A673 (cell line): ENCODE results near the gene ZNF264. TPM values are rescaled to one million over a fixed set of nuclear protein-coding genes. Genes with fewer than 3 reads are reported as not detected.
"Not testable (repeated sequence)": the region's sequence is repeated elsewhere in the genome, so short reads cannot be mapped to it uniquely, and the experiment has no call there.

Experiments
- BruUV-seq: library from RNA; stranded (reverse); fragments of 400-500 nt; replicated peaks from 2 replicates; lab custom pipeline; 2021; lab: Mats Ljungman, UMichigan
- CTCF ChIA-PET: fragments of 300-600 bp; sonication (Branson Sonifier 250); formaldehyde crosslinking; loops from one replicate; lab custom pipeline; 2022; ENCODE audit warnings: antibody characterized with exemption; lab: Charles Lee
- POLR2A ChIA-PET: fragments of 300-600 bp; sonication (Branson Sonifier 250); formaldehyde crosslinking; loops from one replicate; lab custom pipeline; 2022; ENCODE audit warnings: antibody characterized with exemption; ENCODE audit not compliant: low non-redundant PET; lab: Charles Lee
- DNase-seq: peaks from one replicate; pipeline ENCODE4 v3.0.0-alpha.2; 2015; ENCODE audit warnings: low spot score
- H3K27ac ChIP-seq: fragments of 200-600 bp; sonication (generic); 2 replicates; pipeline ENCODE4 v1.5.1; 2016; ENCODE audit warnings: mixed run types, low read depth, mild to moderate bottlenecking, mixed read lengths, antibody characterized with exemption, low read length; ENCODE audit not compliant: poor library complexity, severe bottlenecking
- H3K27me3 ChIP-seq: fragments of 200-600 bp; sonication (generic); replicated peaks from 2 replicates; pipeline ENCODE4 v1.6.1; 2017; ENCODE audit warnings: mixed run types, low read depth, mild to moderate bottlenecking, mixed read lengths, antibody characterized with exemption, low read length; ENCODE audit not compliant: insufficient read depth, poor library complexity
- H3K36me3 ChIP-seq: fragments of 200-600 bp; sonication (generic); 2 replicates; pipeline ENCODE4 v1.6.1; 2016; ENCODE audit warnings: mixed run types, mild to moderate bottlenecking, mixed read lengths, antibody characterized with exemption, low read length; ENCODE audit not compliant: insufficient read depth, poor library complexity, severe bottlenecking
- H3K4me1 ChIP-seq: fragments of 200-600 bp; sonication (generic); 2 replicates; pipeline ENCODE4 v1.6.1; 2017; ENCODE audit warnings: mixed run types, mild to moderate bottlenecking, mixed read lengths, antibody characterized with exemption, low read length; ENCODE audit not compliant: insufficient read depth, poor library complexity, severe bottlenecking
- H3K4me3 ChIP-seq: fragments of 200-600 bp; sonication (generic); 2 replicates; pipeline ENCODE4 v1.5.1; 2016; ENCODE audit warnings: low read depth, mixed run types, mild to moderate bottlenecking, mixed read lengths, low read length; ENCODE audit not compliant: poor library complexity, severe bottlenecking
- H3K9me3 ChIP-seq: fragments of 200-600 bp; sonication (generic); 2 replicates; pipeline ENCODE4 v1.6.1; 2016; ENCODE audit warnings: mixed run types, low read depth, mild to moderate bottlenecking, mixed read lengths, antibody characterized with exemption, low read length; ENCODE audit not compliant: poor library complexity, severe bottlenecking
- EZH2 ChIP-seq: fragments of 200-600 bp; sonication (generic); IDR thresholded peaks from 2 replicates; pipeline ENCODE4 v1.6.1; 2017; ENCODE audit warnings: borderline replicate concordance, low read depth, mild to moderate bottlenecking, mixed read lengths, antibody characterized with exemption, low read length; ENCODE audit not compliant: poor library complexity, severe bottlenecking
- intact Hi-C: fragments of 100-400 bp; cut with micrococcal nuclease; formaldehyde crosslinking; loops from one replicate; pipeline ENCODE4 v1.10.0; 2022; ENCODE audit not compliant: unreplicated experiment
- total RNA-seq: library from RNA; stranded (reverse); gene quantifications from 2 replicates; pipeline ENCODE4 v1.2.3, GENCODE V29; 2021
- TF ChIP-seq, protein P1 (sequence below): fragments of 300-800, 200-600 bp; sonication (generic); conservative IDR thresholded peaks from 2 replicates; pipeline ENCODE4 v1.5.1; 2017; ENCODE audit warnings: low read depth, mild to moderate bottlenecking, antibody characterized with exemption, low read length, moderate library complexity, mixed read lengths

ZNF264 gene
- total RNA-seq, 1 experiment from 2014 or later = 25.8 TPM

DNA sequence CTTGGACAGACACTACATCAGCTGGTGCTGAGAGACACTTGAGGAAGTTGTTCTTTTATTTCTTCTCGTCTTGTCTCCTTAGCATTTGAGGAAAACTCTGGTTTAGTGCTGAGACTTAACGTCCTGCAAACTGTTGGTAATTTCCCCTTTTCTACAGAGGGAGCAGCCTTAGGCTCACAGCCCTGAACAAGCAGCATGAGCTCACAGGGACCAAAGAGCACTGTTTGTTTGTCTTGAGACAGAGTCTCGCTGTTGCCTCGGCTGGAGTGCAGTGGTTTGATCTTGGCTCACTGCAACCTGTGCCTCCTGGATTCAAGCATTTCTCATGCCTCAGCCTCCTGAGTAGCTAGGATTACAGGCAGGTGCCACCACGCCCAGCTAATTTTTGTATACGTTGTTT is 54.7 kb downstream of the ZNF264 start:
- TF ChIP-seq, protein P1, sequence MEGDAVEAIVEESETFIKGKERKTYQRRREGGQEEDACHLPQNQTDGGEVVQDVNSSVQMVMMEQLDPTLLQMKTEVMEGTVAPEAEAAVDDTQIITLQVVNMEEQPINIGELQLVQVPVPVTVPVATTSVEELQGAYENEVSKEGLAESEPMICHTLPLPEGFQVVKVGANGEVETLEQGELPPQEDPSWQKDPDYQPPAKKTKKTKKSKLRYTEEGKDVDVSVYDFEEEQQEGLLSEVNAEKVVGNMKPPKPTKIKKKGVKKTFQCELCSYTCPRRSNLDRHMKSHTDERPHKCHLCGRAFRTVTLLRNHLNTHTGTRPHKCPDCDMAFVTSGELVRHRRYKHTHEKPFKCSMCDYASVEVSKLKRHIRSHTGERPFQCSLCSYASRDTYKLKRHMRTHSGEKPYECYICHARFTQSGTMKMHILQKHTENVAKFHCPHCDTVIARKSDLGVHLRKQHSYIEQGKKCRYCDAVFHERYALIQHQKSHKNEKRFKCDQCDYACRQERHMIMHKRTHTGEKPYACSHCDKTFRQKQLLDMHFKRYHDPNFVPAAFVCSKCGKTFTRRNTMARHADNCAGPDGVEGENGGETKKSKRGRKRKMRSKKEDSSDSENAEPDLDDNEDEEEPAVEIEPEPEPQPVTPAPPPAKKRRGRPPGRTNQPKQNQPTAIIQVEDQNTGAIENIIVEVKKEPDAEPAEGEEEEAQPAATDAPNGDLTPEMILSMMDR = no peak
- TF ChIP-seq EZH2 = no peak
- Histone ChIP-seq H3K36me3 (peaks cover 17% of the 10 kb centered on the region), H3K4me3 (no peak overlapping the region), H3K4me1 (peaks cover 9% of the 10 kb centered on the region), H3K9me3 (no peaks in the 10 kb centered on the region), H3K27me3 (no peaks in the 10 kb centered on the region), H3K27ac (no peak overlapping the region)
- ChIA-PET CTCF (no interaction called here), POLR2A (interaction anchor here (0.6 kb wide), 1 partner anchor 89 kb away, joined by 15 read pairs; no protein-coding TSS in a partner anchor)
- intact Hi-C loops = no loop called here
- no TSS peak for BruUV-seq
- DNase-seq = no peak

DNA sequence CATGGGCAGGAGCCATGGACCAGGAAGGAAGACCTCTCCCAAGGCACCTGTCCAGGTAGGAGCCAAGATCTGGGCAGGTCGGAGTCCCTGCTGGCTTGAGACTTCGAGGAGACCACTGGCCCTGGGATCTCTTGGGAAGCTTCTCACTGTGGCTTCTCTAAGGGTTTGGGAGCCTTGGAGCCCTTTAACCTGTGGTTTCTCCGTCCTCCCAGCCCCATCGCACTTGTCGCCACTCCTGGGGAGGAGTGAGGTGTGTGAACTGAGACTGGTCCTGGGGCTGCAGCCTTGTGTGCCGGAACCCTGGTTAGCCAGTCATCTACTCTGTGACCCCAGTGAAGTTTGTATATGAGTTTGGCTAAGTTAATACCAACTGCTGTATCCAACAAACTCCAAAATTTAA is 57.3 kb downstream of the ZNF264 start:
- POLR2A ChIA-PET = no interaction called here
- H3K27me3 ChIP-seq = no peaks in the 10 kb centered on the region
- no TSS peak for BruUV-seq
- CTCF ChIA-PET = no interaction called here
- H3K27ac ChIP-seq = no peak overlapping the region
- TF ChIP-seq, protein P1 = no peak
- no peak for TF ChIP-seq EZH2
- H3K36me3 ChIP-seq = peaks cover 28% of the 10 kb centered on the region
- H3K4me1 ChIP-seq = no peaks in the 10 kb centered on the region
- H3K9me3 ChIP-seq = no peaks in the 10 kb centered on the region
- DNase-seq = no peak
- intact Hi-C loops = no loop called here
- no peak overlapping the region for H3K4me3 ChIP-seq

DNA sequence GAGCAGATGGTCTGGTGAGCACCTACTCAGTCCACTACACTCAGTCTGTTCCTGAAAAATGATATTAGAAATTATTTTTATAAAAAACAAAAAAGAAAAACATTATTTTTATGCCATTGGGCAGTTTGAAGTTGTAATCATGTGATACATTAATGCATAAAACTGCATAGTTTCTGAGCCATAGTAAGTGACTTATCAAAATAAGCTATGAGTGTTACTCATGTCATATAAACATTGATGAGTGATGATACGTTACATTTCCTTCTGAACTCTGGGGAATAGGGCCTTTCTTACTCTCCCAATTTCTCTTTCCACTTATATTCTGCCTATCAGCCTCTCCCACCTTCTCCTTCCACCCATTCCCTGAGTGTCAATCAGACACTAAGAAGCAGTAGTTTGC is 58.0 kb downstream of the ZNF264 start:
- TF ChIP-seq, protein P1 = no peak
- no peak for TF ChIP-seq EZH2
- intact Hi-C loops = no loop called here
- BruUV-seq = no TSS peak
- Histone ChIP-seq H3K9me3 (no peaks in the 10 kb centered on the region), H3K27ac (no peak overlapping the region), H3K36me3 (peaks cover 33% of the 10 kb centered on the region), H3K4me3 (no peak overlapping the region), H3K27me3 (no peaks in the 10 kb centered on the region), H3K4me1 (no peaks in the 10 kb centered on the region)
- ChIA-PET POLR2A (no interaction called here), CTCF (no interaction called here)
- no peak for DNase-seq

DNA sequence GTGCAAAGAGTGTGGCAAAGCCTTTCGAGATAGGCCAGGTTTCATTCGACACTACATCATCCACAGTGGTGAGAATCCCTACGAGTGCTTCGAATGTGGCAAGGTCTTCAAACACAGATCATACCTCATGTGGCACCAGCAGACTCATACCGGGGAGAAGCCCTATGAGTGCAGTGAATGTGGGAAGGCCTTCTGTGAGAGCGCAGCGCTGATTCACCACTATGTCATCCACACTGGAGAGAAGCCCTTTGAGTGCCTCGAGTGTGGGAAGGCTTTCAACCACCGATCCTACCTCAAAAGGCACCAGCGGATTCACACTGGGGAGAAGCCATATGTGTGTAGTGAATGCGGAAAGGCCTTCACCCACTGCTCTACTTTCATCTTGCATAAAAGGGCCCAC is 62.5 kb downstream of the ZNF264 start:
- peaks cover 32% of the 10 kb centered on the region for H3K36me3 ChIP-seq
- DNase-seq, BruUV-seq, H3K9me3 ChIP-seq, H3K4me3 ChIP-seq, H3K4me1 ChIP-seq, H3K27ac ChIP-seq, POLR2A ChIA-PET, CTCF ChIA-PET, intact Hi-C loops, H3K27me3 ChIP-seq: not testable (repeated sequence)
